GM23248 (cell line): ENCODE data around the gene GMNN. TPM values are rescaled to one million over a fixed set of nuclear protein-coding genes. Genes with fewer than 3 reads are reported as not detected.
A peak's percentile ranks its signal among the peaks of the same experiment; 100 is the strongest.

ENCODE experiments used
- DNase-seq: peaks from one replicate; pipeline ENCODE4 v3.0.0-alpha.2; 2015
- H2AFZ ChIP-seq: fragments of 200-600 bp; sonication (generic); 2 replicates; pipeline ENCODE4 v1.6.1; 2016; ENCODE audit warnings: antibody characterized with exemption
- H3F3A ChIP-seq: fragments of 200-600 bp; sonication (generic); 2 replicates; pipeline ENCODE4 v1.6.1; 2016; ENCODE audit warnings: mild to moderate bottlenecking, antibody characterized with exemption, mixed run types; ENCODE audit not compliant: insufficient read depth
- H3K27ac ChIP-seq: fragments of 200-600 bp; sonication (generic); 2 replicates; pipeline ENCODE4 v1.5.1; 2016; ENCODE audit warnings: mild to moderate bottlenecking
- H3K27me3 ChIP-seq: fragments of 200-600 bp; sonication (generic); replicated peaks from 2 replicates; pipeline ENCODE4 v1.6.1; 2016; ENCODE audit warnings: mild to moderate bottlenecking; ENCODE audit not compliant: insufficient read depth
- H3K36me3 ChIP-seq: fragments of 200-600 bp; sonication (generic); 2 replicates; pipeline ENCODE4 v1.6.1; 2016; ENCODE audit warnings: low read depth, mild to moderate bottlenecking
- H3K4me1 ChIP-seq: fragments of 200-600 bp; sonication (generic); 2 replicates; pipeline ENCODE4 v1.6.1; 2016; ENCODE audit warnings: mild to moderate bottlenecking; ENCODE audit not compliant: insufficient read depth
- H3K4me2 ChIP-seq: fragments of 200-600 bp; sonication (generic); one replicate; pipeline ENCODE4 v1.6.1; 2016; ENCODE audit warnings: mild to moderate bottlenecking; ENCODE audit not compliant: unreplicated experiment
- H3K4me3 ChIP-seq: fragments of 200-600 bp; sonication (generic); 2 replicates; pipeline ENCODE4 v1.5.1; 2016; ENCODE audit warnings: mild to moderate bottlenecking
- H3K79me2 ChIP-seq: fragments of 200-600 bp; sonication (generic); 2 replicates; pipeline ENCODE4 v1.6.1; 2016; ENCODE audit warnings: mild to moderate bottlenecking; ENCODE audit not compliant: insufficient read depth
- H3K9ac ChIP-seq: fragments of 200-600 bp; sonication (generic); 2 replicates; pipeline ENCODE4 v1.6.1; 2016; ENCODE audit warnings: mild to moderate bottlenecking
- H3K9me2 ChIP-seq: fragments of 200-600 bp; sonication (generic); 2 replicates; pipeline ENCODE4 v1.6.1; 2016; ENCODE audit warnings: mixed run types, mild to moderate bottlenecking, moderate library complexity; ENCODE audit not compliant: insufficient read depth
- H3K9me3 ChIP-seq: fragments of 200-600 bp; sonication (generic); one replicate; pipeline ENCODE4 v1.6.1; 2017; ENCODE audit warnings: low read depth
- H4K20me1 ChIP-seq: fragments of 200-600 bp; sonication (generic); 2 replicates; pipeline ENCODE4 v1.6.0; 2016; ENCODE audit not compliant: insufficient read depth
- EZH2 ChIP-seq: fragments of 200-600 bp; sonication (generic); IDR thresholded peaks from 2 replicates; pipeline ENCODE4 v1.6.1; 2018; ENCODE audit warnings: antibody characterized with exemption, mild to moderate bottlenecking; ENCODE audit not compliant: insufficient read depth, poor library complexity, severe bottlenecking
- EZH2phosphoT487 ChIP-seq: fragments of 200-600 bp; sonication (generic); IDR thresholded peaks from 2 replicates; pipeline ENCODE4 v1.6.1; 2018; ENCODE audit warnings: antibody characterized with exemption, moderate library complexity, mild to moderate bottlenecking, low read depth; ENCODE audit not compliant: insufficient read depth
- WGBS, 2 experiments: methylation state at CpG; one replicate each; pipeline ENCODE4 v1.1.6; 2015 to 2017; ENCODE audit warnings: low lambda C conversion rate in 2 of 2, low coverage in 1 of 2; ENCODE audit errors: missing lambda C conversion rate in 2 of 2; 5-methylcytosine and 5-hydroxymethylcytosine counted together
- in situ Hi-C: fragments of 300-500 bp; cut with MboI; formaldehyde crosslinking; loops from 2 replicates; pipeline ENCODE4 v1.15.0; 2020
- polyA plus RNA-seq: library from polyadenylated mRNA; unstranded; fragments of >200 nt; fragmentation: Nextera tagmentation; extraction: Ambion mirVana; gene quantifications from 2 replicates; pipeline ENCODE4 v1.2.1, GENCODE V29; 2016
- total RNA-seq: library from RNA; depleted of rRNA; stranded (reverse); fragments of >200 nt; shearing (Covaris generic); gene quantifications from 2 replicates; pipeline ENCODE4 v1.2.3, GENCODE V29; 2014; rRNA removed

Gene GMNN
- total and polyA plus RNA-seq, 2 experiments from 2014 or later = 8.4 to 25.0 TPM

DNA sequence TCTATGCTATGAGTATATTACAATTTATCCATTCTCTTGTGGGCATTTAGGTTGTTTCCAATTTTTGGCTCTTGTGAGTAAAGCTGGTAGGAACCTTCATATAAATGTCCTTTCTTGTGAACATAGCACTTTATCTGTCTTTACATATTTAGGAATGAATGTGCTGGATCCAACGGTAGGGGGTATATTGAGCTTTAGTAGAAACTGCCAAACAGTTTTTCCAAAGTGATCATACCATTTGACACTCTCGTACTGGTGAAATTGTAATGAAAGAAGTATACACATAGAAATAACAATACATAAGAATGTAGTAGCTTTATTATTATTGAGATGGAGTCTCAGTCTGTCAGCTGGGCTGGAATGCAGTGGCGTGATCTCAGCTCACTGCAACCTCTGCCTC lies 54.9 kb downstream of the GMNN start:
- Histone ChIP-seq H3K9ac (no peak overlapping the region), H3K4me2 (no peak overlapping the region), H3F3A (peaks cover 17% of the 10 kb centered on the region; the same call in 1 of the 2 replicates), H4K20me1 (no peaks in the 10 kb centered on the region), H3K4me3 (no peak overlapping the region), H3K27ac (no peak overlapping the region), H3K27me3 (no peaks in the 10 kb centered on the region), H3K9me3 (no peaks in the 10 kb centered on the region), H3K79me2 (no peaks in the 10 kb centered on the region), H3K36me3 (no peaks in the 10 kb centered on the region), H3K9me2 (no peaks in the 10 kb centered on the region), H3K4me1 (peaks cover 16% of the 10 kb centered on the region; the same call in 1 of the 2 replicates), H2AFZ (no peak overlapping the region)
- TF ChIP-seq EZH2phosphoT487 (no peak), EZH2 (no peak)
- no peak for DNase-seq
- WGBS, 2 experiments = 73 to 76% methylated on average over 3 of the region's 3 CpGs
- in situ Hi-C loops = no loop called here

DNA sequence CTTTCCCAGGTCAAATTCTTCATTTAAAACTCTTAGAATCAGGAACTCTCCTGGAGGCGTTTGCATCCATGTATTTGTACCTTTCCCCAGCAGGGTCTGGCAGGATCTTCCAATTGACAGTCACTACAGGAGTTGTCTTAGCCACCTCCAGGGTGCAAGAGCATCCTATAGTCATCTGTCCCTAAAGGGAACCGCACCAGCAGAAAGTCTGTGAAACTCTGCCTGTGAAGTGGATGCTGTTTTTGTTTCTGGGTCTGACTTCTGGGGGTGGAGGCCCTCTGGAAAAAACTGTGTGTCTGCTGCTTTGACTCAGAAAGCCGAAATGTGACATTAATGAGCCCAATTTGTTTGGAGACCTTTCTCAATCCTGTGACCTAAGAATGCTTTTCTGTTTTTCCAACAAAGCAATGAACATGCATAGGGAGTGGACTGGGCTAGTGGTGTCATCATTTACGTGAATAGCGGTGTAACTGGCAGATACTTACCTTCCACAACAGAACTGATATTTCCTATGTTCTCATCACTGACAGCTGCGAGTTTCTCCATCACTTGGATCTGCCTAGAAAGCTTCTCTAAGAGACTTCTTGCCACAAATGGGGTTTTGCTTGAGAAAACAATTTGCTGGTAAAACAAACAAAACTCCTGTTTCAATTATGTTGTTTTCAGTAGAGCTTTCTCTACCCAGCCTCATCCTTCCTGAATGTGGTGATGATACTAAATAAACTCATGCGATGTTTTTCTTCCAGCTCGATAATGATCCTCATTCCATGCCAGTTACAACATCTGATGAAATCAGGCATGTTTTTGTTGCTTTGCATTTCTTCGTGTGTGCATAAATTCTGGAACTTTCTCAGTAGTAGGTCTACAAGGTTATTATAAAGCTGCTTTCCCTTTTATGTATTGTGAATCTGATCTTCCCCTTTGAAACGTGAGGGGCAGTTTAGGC lies 57.3 kb downstream of the GMNN start:
- no peaks in the 10 kb centered on the region for H3K79me2 ChIP-seq
- in situ Hi-C loops = no loop called here
- no peaks in the 10 kb centered on the region for H3K9me3 ChIP-seq
- WGBS, 2 experiments = 7 to 8% methylated on average over 10 of the region's 10 CpGs
- H3K4me3 ChIP-seq = peak overlapping the region; percentile 39; the same call in 1 of the 2 replicates
- H3K27ac ChIP-seq = peak overlapping the region; percentile 69
- no peaks in the 10 kb centered on the region for H3K36me3 ChIP-seq
- peaks cover 17% of the 10 kb centered on the region; the same call in 1 of the 2 replicates for H3F3A ChIP-seq
- no peaks in the 10 kb centered on the region for H3K27me3 ChIP-seq
- peak overlapping the region; percentile 64 for H2AFZ ChIP-seq
- peak; percentile 74 for DNase-seq
- peaks cover 16% of the 10 kb centered on the region; the same call in 1 of the 2 replicates for H3K4me1 ChIP-seq
- H3K4me2 ChIP-seq = peak overlapping the region; percentile 64
- TF ChIP-seq EZH2phosphoT487 (no peak), EZH2 (no peak)
- no peaks in the 10 kb centered on the region for H3K9me2 ChIP-seq
- H4K20me1 ChIP-seq = no peaks in the 10 kb centered on the region
- H3K9ac ChIP-seq = peak overlapping the region; percentile 53

DNA sequence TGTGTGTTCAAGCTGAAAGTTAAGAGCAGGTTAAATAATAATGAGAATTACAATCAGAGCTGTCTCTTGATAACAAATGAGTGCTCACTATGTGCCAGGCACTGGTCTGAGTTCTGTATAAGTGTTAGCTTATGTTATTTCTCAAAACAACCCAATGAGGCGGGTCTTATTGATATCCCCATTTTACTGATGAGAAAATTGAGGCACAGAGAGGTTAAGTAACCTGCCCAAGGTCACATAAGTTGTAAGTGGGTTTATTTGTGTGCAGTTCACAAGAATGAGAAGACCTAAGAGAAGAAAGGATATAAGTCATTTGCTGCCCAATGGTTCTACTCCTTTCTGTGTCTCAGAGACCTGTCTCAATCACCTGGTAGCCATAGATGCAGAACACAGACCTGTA lies 58.1 kb downstream of the GMNN start:
- no peak for DNase-seq
- Histone ChIP-seq H2AFZ (peak overlapping the region; percentile 64), H3K79me2 (no peaks in the 10 kb centered on the region), H3K4me3 (no peak overlapping the region), H3K36me3 (no peaks in the 10 kb centered on the region), H3F3A (peaks cover 17% of the 10 kb centered on the region; the same call in 1 of the 2 replicates), H3K9me3 (no peaks in the 10 kb centered on the region), H4K20me1 (no peaks in the 10 kb centered on the region), H3K4me2 (peak overlapping the region; percentile 64), H3K4me1 (peaks cover 16% of the 10 kb centered on the region; the same call in 1 of the 2 replicates), H3K27me3 (no peaks in the 10 kb centered on the region), H3K9ac (peak overlapping the region; percentile 53), H3K27ac (peak overlapping the region; percentile 69), H3K9me2 (no peaks in the 10 kb centered on the region)
- TF ChIP-seq EZH2 (no peak), EZH2phosphoT487 (no peak)
- 91 to 96% methylated on average over 1 of the region's 1 CpG for WGBS, 2 experiments
- in situ Hi-C loops = no loop called here

DNA sequence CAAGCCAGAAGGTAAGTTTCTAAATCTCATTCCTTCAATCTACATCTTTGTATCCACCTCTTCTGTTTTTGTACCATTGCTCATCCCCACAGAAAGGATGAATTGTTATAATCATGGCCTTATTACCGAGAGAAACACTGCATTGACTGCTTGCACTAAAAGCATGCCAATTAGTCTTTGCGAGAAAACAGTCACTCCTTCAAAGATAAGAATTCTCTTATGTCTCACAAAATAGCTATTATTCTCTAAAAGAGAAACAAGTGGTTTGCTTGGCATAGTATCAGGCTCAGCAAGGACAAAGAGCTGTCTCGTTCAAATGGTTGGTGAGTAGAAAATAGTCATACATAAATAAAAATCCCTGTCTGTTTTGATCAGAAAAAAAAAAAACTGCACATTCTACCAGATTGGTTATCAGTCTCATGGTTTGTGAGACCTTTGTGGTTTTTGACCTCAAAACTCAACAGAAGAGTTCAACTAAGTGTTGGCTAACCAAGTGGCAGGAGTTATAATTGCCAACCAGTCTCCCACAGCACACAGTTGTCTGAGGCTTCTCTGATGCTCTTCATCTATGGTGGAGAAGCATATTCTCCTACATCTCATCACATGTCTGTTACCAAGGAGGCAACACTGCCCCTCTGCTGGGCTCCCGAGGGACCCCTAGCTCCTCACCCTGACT lies 59.1 kb downstream of the GMNN start:
- peaks cover 17% of the 10 kb centered on the region; the same call in 1 of the 2 replicates for H3F3A ChIP-seq
- H3K9me2 ChIP-seq = no peaks in the 10 kb centered on the region
- no peak overlapping the region for H2AFZ ChIP-seq
- H3K79me2 ChIP-seq = no peaks in the 10 kb centered on the region
- no peak for DNase-seq
- H3K36me3 ChIP-seq = no peaks in the 10 kb centered on the region
- no peaks in the 10 kb centered on the region for H3K9me3 ChIP-seq
- no peak overlapping the region for H3K4me3 ChIP-seq
- no peaks in the 10 kb centered on the region for H4K20me1 ChIP-seq
- in situ Hi-C loops = no loop called here
- TF ChIP-seq EZH2 (no peak), EZH2phosphoT487 (no peak)
- 89 to 95% methylated on average over 4 of the region's 4 CpGs for WGBS, 2 experiments
- no peak overlapping the region for H3K4me2 ChIP-seq
- H3K27ac ChIP-seq = no peak overlapping the region
- no peaks in the 10 kb centered on the region for H3K27me3 ChIP-seq
- H3K9ac ChIP-seq = no peak overlapping the region
- H3K4me1 ChIP-seq = peaks cover 16% of the 10 kb centered on the region; the same call in 1 of the 2 replicates

Other genes with a start within 250 kb of the GMNN start
- gene KIAA0319, start 128.7 kb upstream of the GMNN start, total RNA-seq = not detected in 2 replicates
- gene KIAA0319, start 128.7 kb upstream of the GMNN start, polyA plus RNA-seq = 0.04 TPM in 1 of 2 replicates, not detected in the other
- gene TDP2, start 108.0 kb upstream of the GMNN start, total RNA-seq = 18.6 and 24.9 TPM in 2 replicates
- gene TDP2, start 108.0 kb upstream of the GMNN start, polyA plus RNA-seq = 32.4 and 34.5 TPM in 2 replicates
- gene ACOT13, start 107.9 kb upstream of the GMNN start, total RNA-seq = 1.8 and 3.4 TPM in 2 replicates
- 26.2 and 27.7 TPM in 2 replicates for gene ACOT13, start 107.9 kb upstream of the GMNN start, polyA plus RNA-seq
- gene C6orf62, start 55.8 kb upstream of the GMNN start, total RNA-seq = 107 and 118 TPM in 2 replicates
- gene C6orf62, start 55.8 kb upstream of the GMNN start, polyA plus RNA-seq = 307 and 315 TPM in 2 replicates
- gene ARMH2, start 24.0 kb downstream of the GMNN start, total RNA-seq = not detected in 2 replicates
- not detected in 2 replicates for gene ARMH2, start 24.0 kb downstream of the GMNN start, polyA plus RNA-seq
- 2.7 and 3.2 TPM in 2 replicates for gene RIPOR2, start 161.0 kb downstream of the GMNN start, total RNA-seq
- 3.0 and 3.3 TPM in 2 replicates for gene RIPOR2, start 161.0 kb downstream of the GMNN start, polyA plus RNA-seq